Natural killer cell (primary cell): ENCODE results near the gene ZNF44. TPM values are rescaled to one million over a fixed set of nuclear protein-coding genes. Genes with fewer than 3 reads are reported as not detected.
A peak's percentile ranks its signal among the peaks of the same experiment; 100 is the strongest.

Experiments used
- ATAC-seq, 3 donors: fragments of 150-1000 bp in 2 of 3; fragments of 200-7000 bp in 1 of 3; cut with Tn5 transposase; 1 replicate in 1 of 3; 2 replicates in 2 of 3; pipeline ENCODE4 v1.10.0; 2021; ENCODE audit warnings: mild to moderate bottlenecking in 2 of 3, moderate library complexity in 2 of 3
- DNase-seq, 2 donors: peaks; one replicate each; pipeline versions ENCODE4 v3.0.0 to v3.0.0-alpha.2; 2013 to 2021; ENCODE audit warnings: mixed read lengths in 1 of 2
- H3K27ac ChIP-seq: one replicate; pipeline ENCODE4 v1.5.1; 2013; ENCODE audit warnings: mild to moderate bottlenecking, low read length
- H3K27me3 ChIP-seq: one replicate; pipeline ENCODE4 v1.6.1; 2013; ENCODE audit warnings: low read length; ENCODE audit not compliant: control insufficient read depth, insufficient read depth
- H3K36me3 ChIP-seq: one replicate; pipeline ENCODE4 v1.6.1; 2013; ENCODE audit warnings: low read length; ENCODE audit not compliant: control insufficient read depth, insufficient read depth
- H3K4me1 ChIP-seq: one replicate; pipeline ENCODE4 v1.6.1; 2013; ENCODE audit warnings: low read length; ENCODE audit not compliant: control insufficient read depth, insufficient read depth
- H3K4me3 ChIP-seq: one replicate; pipeline ENCODE4 v1.5.1; 2013; ENCODE audit warnings: low read length
- H3K9me3 ChIP-seq: one replicate; pipeline ENCODE4 v1.6.1; 2013; ENCODE audit warnings: low read length; ENCODE audit not compliant: control insufficient read depth, insufficient read depth
- H3K27ac Mint-ChIP-seq, 2 donors: one replicate each; pipeline ENCODE4 v1.8.0; 2022; ENCODE audit warnings: mild to moderate bottlenecking in 2 of 2, mixed read lengths in 2 of 2, moderate library complexity in 1 of 2
- H3K27me3 Mint-ChIP-seq, 2 donors: one replicate each; pipeline ENCODE4 v1.8.0; 2022; ENCODE audit warnings: low read depth in 2 of 2, mixed read lengths in 2 of 2
- H3K36me3 Mint-ChIP-seq: one replicate; pipeline ENCODE4 v1.8.0; 2022; ENCODE audit warnings: mixed read lengths
- H3K4me1 Mint-ChIP-seq, 2 donors: one replicate each; pipeline ENCODE4 v1.8.0; 2022; ENCODE audit warnings: mixed read lengths in 2 of 2
- H3K4me3 Mint-ChIP-seq: one replicate; pipeline ENCODE4 v1.8.0; 2022; ENCODE audit warnings: mild to moderate bottlenecking, moderate library complexity, mixed read lengths
- H3K9me3 Mint-ChIP-seq, 2 donors: one replicate each; pipeline ENCODE4 v1.8.0; 2022; ENCODE audit warnings: mixed read lengths in 2 of 2
- WGBS: methylation state at CpG from one replicate; pipeline ENCODE4 v1.1.7; 2013; ENCODE audit warnings: missing lambda C conversion rate; ENCODE audit not compliant: insufficient coverage; 5-methylcytosine and 5-hydroxymethylcytosine counted together
- intact Hi-C: fragments of 100-400 bp; cut with micrococcal nuclease; formaldehyde crosslinking; loops from one replicate; pipeline ENCODE4 v1.14.2; 2022
- total RNA-seq, 4 donors: library from RNA; stranded (reverse); fragments of 120-200 nt in 1 of 4; gene quantifications; one replicate each; pipeline versions ENCODE4 v1.2.3 to v1.2.4, GENCODE V29; 2013 to 2022
- TF ChIP-seq, protein P1 (sequence below): fragments of 200-600 bp; IDR thresholded peaks from one replicate; pipeline ENCODE4 v1.8.0; 2022; ENCODE audit warnings: antibody characterized with exemption

ZNF44 gene
- total RNA-seq, 3 donors from 2014 or later (not counting 1 experiment from before 2014, with no cell fraction given) = 27.3 to 43.1 (median 40.0) TPM

DNA sequence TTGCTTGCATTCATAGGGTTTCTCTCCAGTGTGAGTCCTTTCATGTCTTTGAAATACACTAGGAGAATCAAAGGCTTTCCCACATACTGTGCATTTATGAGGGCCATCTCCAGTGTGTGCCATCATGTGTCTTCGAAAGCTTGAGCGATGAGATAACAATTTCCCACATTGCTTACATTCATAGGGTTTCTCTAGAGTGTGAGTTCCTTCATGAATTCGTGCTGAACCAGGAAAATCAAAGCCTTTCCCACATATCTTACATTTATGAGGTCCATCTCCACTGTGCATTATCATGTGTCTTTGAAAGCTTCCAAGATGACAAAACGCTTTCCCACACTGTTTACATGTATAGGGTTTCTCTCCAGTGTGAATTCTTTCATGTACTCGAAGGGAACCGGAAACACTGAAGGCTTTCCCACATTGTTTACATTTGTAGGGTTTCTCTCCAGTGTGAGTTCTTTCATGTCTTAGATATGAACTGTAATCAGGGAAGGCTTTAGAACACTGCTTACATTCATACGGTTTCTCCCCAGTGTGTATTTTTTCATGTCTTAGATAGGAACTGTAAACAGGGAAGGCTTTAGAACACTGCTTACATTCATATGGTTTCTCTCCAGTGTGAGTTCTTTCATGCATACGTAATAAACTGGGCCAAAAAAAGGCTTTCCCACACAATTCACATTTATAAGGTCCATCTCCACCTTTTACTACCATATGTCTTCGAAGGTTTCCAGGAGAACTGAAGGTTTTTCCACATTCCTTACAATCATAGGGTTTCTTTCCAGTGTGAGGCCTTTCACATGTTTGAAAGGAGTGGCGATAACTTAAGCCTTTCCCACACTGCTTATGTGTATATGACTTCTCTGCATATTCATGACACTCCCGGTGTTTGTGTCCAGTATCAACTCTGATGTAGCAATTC, 21.4 kb downstream of the ZNF44 start:
- peaks cover 23 to 26% of the 10 kb centered on the region in 2 donors for H3K4me1 Mint-ChIP-seq
- WGBS = 99% methylated on average over 11 of the region's 11 CpGs
- ATAC-seq = no peak
- H3K27ac ChIP-seq = no peak overlapping the region
- H3K4me3 ChIP-seq = no peak overlapping the region
- intact Hi-C loops = no loop called here
- H3K4me1 ChIP-seq = peaks cover 1% of the 10 kb centered on the region
- H3K4me3 Mint-ChIP-seq = no peak overlapping the region
- peak overlapping the region in 1 of 2 donors; percentile 31 for H3K27ac Mint-ChIP-seq
- no peak for DNase-seq
- peaks cover 13 to 20% of the 10 kb centered on the region in 2 donors for H3K9me3 Mint-ChIP-seq
- H3K9me3 ChIP-seq = peaks cover 69% of the 10 kb centered on the region
- H3K27me3 ChIP-seq = no peaks in the 10 kb centered on the region
- TF ChIP-seq, protein P1, sequence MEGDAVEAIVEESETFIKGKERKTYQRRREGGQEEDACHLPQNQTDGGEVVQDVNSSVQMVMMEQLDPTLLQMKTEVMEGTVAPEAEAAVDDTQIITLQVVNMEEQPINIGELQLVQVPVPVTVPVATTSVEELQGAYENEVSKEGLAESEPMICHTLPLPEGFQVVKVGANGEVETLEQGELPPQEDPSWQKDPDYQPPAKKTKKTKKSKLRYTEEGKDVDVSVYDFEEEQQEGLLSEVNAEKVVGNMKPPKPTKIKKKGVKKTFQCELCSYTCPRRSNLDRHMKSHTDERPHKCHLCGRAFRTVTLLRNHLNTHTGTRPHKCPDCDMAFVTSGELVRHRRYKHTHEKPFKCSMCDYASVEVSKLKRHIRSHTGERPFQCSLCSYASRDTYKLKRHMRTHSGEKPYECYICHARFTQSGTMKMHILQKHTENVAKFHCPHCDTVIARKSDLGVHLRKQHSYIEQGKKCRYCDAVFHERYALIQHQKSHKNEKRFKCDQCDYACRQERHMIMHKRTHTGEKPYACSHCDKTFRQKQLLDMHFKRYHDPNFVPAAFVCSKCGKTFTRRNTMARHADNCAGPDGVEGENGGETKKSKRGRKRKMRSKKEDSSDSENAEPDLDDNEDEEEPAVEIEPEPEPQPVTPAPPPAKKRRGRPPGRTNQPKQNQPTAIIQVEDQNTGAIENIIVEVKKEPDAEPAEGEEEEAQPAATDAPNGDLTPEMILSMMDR = no peak
- peaks cover 35% of the 10 kb centered on the region for H3K36me3 ChIP-seq
- H3K27me3 Mint-ChIP-seq = no peaks in the 10 kb centered on the region
- peaks cover 60% of the 10 kb centered on the region for H3K36me3 Mint-ChIP-seq

GRCh38 chr19:12272386-12272785, 22.3 kb downstream of the ZNF44 start:
- Histone ChIP-seq H3K9me3 (peaks cover 65% of the 10 kb centered on the region), H3K36me3 (peaks cover 35% of the 10 kb centered on the region), H3K27me3 (no peaks in the 10 kb centered on the region), H3K4me1 (no peaks in the 10 kb centered on the region), H3K27ac (no peak overlapping the region), H3K4me3 (no peak overlapping the region)
- no peaks in the 10 kb centered on the region for H3K27me3 Mint-ChIP-seq
- H3K9me3 Mint-ChIP-seq = peaks cover 16 to 24% of the 10 kb centered on the region in 2 donors
- TF ChIP-seq, protein P1 = no peak
- ATAC-seq (no peak), DNase-seq (no peak)
- H3K36me3 Mint-ChIP-seq = peaks cover 60% of the 10 kb centered on the region
- 98% methylated on average over 5 of the region's 5 CpGs for WGBS
- no peak overlapping the region for H3K4me3 Mint-ChIP-seq
- H3K4me1 Mint-ChIP-seq = peaks cover 16 to 17% of the 10 kb centered on the region in 2 donors
- intact Hi-C loops = no loop called here
- no peak overlapping the region for H3K27ac Mint-ChIP-seq

GRCh38 chr19:12270854-12271253, 23.8 kb downstream of the ZNF44 start:
- DNase-seq (no peak), ATAC-seq (no peak)
- Histone ChIP-seq H3K4me3 (no peak overlapping the region), H3K27me3 (no peaks in the 10 kb centered on the region), H3K4me1 (no peaks in the 10 kb centered on the region), H3K36me3 (peaks cover 33% of the 10 kb centered on the region), H3K27ac (no peak overlapping the region), H3K9me3 (peaks cover 70% of the 10 kb centered on the region)
- TF ChIP-seq, protein P1 = no peak
- H3K4me3 Mint-ChIP-seq = no peak overlapping the region
- peaks cover 16 to 24% of the 10 kb centered on the region in 2 donors for H3K9me3 Mint-ChIP-seq
- no peak overlapping the region for H3K27ac Mint-ChIP-seq
- WGBS = 100% methylated on average over 2 of the region's 2 CpGs
- intact Hi-C loops = no loop called here
- no peaks in the 10 kb centered on the region for H3K27me3 Mint-ChIP-seq
- H3K36me3 Mint-ChIP-seq = peaks cover 45% of the 10 kb centered on the region
- H3K4me1 Mint-ChIP-seq = peaks cover under 1 to 2% of the 10 kb centered on the region in 2 donors
